Tibial nerve (tissue), 4 donors: ENCODE data around the gene MAGEF1. TPM values are rescaled to one million over a fixed set of nuclear protein-coding genes. Genes with fewer than 3 reads are reported as not detected.

Experiments
- DNase-seq, 2 donors: peaks; one replicate each; pipeline ENCODE4 v3.0.0-alpha.2; 2019; ENCODE audit warnings: low spot score in 2 of 2
- H3K27ac ChIP-seq, 4 donors: fragments of 200-600 bp; sonication (generic) in 3 of 4; one replicate each; pipeline ENCODE4 v1.5.1; 2017 to 2019; ENCODE audit warnings: mild to moderate bottlenecking in 1 of 4
- H3K27me3 ChIP-seq, 2 donors: fragments of 200-600 bp; sonication (generic) in 1 of 2; one replicate each; pipeline versions ENCODE4 v1.5.1 to v1.6.0; 2017 to 2019
- H3K36me3 ChIP-seq, 3 donors: fragments of 200-600 bp; sonication (generic); one replicate each; pipeline ENCODE4 v1.5.1; 2018 to 2019
- H3K4me1 ChIP-seq, 4 donors: fragments of 200-600 bp; sonication (generic) in 3 of 4; one replicate each; pipeline ENCODE4 v1.5.1; 2017 to 2019
- H3K4me3 ChIP-seq, 4 donors: fragments of 200-600 bp; sonication (generic) in 3 of 4; one replicate each; pipeline ENCODE4 v1.5.1; 2017 to 2019; ENCODE audit warnings: mild to moderate bottlenecking in 1 of 4, moderate library complexity in 1 of 4
- H3K9me3 ChIP-seq, 4 donors: fragments of 200-600 bp; sonication (generic) in 3 of 4; one replicate each; pipeline ENCODE4 v1.5.1; 2017 to 2019
- EP300 ChIP-seq, 2 donors: sonication (generic); formaldehyde crosslinking; IDR thresholded peaks; one replicate each; pipeline ENCODE4 v1.6.1; 2017; ENCODE audit warnings: antibody characterized with exemption in 2 of 2, mild to moderate bottlenecking in 1 of 2
- POLR2A ChIP-seq, 2 donors: fragments of 450-650 bp; IDR thresholded peaks; one replicate each; pipeline ENCODE4 v1.6.1; 2017; ENCODE audit warnings: antibody characterized with exemption in 2 of 2, mild to moderate bottlenecking in 2 of 2, moderate library complexity in 2 of 2
- WGBS, 2 donors: methylation state at CpG; one replicate each; pipeline ENCODE4 v1.1.5; 2018; 5-methylcytosine and 5-hydroxymethylcytosine counted together
- total RNA-seq, 4 donors: library from RNA; depleted of rRNA; stranded (reverse); fragments of >200 nt; gene quantifications; one replicate each; pipeline ENCODE4 v1.1.0, GENCODE V29; 2016
- TF ChIP-seq, protein P1 (sequence below), 5 experiments: fragments of 200-600 bp in 3 of 5; fragments of 450-650 bp in 2 of 5; sonication (generic) in 3 of 5; IDR thresholded peaks; one replicate each; pipeline ENCODE4 v1.5.1; 2016 to 2019; ENCODE audit warnings: antibody characterized with exemption in 5 of 5, mild to moderate bottlenecking in 3 of 5, moderate library complexity in 2 of 5

Gene MAGEF1
- total RNA-seq, 4 donors from 2014 or later, result 29.6 to 48.1 (median 42.4) TPM

DNA sequence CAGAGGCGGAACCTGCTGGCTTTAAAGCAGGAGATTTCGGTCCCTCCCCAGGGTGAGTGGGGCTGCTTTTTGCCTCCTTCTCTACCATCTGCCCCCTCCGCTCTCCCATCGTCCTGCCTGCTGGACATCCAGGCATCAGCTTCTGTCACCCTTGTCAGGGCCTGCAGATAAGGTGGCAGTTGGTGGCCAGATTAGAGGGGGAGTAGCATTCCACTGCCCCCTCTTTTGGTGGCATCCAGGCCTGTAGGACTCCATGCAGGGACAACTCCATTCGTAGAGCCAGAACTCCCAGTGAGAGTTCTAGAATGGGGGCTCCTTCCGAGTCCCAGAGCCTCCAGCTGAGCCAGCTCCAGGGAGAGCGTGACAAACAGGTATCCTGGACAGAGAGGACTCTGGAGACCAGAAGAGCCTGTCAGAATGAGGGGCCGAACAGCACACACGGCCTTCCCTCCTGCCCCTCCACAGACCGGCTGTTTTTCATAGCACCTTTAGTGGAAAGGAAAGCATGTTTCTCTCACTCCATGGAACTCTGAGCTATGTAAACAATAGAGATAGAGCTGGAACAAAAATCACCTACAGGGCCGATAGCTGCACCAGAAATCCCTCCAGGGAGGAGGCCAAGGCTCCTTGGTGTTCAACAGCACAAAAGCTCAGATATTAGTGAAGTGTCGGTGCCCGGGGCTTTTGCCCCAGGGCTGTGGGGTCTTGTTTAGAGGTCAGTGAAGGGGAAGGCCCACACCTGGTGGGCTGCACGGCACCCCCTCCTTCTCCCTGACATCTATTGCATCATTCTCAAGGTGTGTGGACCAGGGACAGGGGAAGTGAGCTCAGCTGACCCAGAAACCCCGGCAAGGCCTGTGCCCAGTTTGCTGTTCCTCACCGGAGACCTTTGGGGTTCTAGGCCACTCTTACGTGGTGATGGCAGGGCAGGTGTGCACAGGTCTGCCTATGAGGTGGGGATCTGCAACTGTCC lies 34.2 kb downstream of the MAGEF1 start:
- WGBS, 2 donors, result 85 to 94% methylated on average over 16 to 17 of the region's 17 CpGs
- H3K9me3 ChIP-seq, result no peaks in the 10 kb centered on the region
- TF ChIP-seq POLR2A (IDR thresholded peaks at IDR 0.05), result no peak
- TF ChIP-seq, protein P1, sequence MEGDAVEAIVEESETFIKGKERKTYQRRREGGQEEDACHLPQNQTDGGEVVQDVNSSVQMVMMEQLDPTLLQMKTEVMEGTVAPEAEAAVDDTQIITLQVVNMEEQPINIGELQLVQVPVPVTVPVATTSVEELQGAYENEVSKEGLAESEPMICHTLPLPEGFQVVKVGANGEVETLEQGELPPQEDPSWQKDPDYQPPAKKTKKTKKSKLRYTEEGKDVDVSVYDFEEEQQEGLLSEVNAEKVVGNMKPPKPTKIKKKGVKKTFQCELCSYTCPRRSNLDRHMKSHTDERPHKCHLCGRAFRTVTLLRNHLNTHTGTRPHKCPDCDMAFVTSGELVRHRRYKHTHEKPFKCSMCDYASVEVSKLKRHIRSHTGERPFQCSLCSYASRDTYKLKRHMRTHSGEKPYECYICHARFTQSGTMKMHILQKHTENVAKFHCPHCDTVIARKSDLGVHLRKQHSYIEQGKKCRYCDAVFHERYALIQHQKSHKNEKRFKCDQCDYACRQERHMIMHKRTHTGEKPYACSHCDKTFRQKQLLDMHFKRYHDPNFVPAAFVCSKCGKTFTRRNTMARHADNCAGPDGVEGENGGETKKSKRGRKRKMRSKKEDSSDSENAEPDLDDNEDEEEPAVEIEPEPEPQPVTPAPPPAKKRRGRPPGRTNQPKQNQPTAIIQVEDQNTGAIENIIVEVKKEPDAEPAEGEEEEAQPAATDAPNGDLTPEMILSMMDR (IDR thresholded peaks at IDR 0.05), result no peak
- no peak for TF ChIP-seq EP300 (IDR thresholded peaks at IDR 0.05)

DNA sequence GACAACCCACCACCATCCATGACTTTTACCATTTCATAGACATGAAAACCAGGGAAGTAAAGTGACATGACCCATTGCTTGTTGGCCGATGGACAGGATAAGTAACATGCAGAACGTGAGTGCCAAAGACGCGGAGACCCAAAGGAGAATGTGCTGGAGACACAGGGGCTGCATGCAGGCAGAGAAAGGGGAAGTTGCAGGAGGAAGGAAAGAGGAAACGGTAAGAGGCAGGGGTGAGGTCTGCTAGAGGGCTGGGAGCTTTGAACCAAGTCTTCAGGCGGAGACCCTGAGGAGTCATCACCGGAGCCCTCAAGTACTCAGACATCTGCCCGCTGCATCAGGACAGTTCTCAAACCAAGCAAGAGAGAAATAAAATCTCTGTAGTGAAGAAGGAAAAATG lies 34.9 kb downstream of the MAGEF1 start:
- Histone ChIP-seq H3K27ac (no peak overlapping the region), H3K9me3 (no peaks in the 10 kb centered on the region), H3K36me3 (no peaks in the 10 kb centered on the region), H3K4me3 (no peak overlapping the region), H3K27me3 (no peaks in the 10 kb centered on the region), H3K4me1 (peaks cover 0 to 15% (median 0%) of the 10 kb centered on the region in 4 donors)
- no peak for DNase-seq
- TF ChIP-seq POLR2A (IDR thresholded peaks at IDR 0.05) (no peak), EP300 (IDR thresholded peaks at IDR 0.05) (no peak)
- TF ChIP-seq, protein P1 (IDR thresholded peaks at IDR 0.05), result no peak
- whole genome bisulfite sequencing, 2 donors, result 72 to 84% methylated on average over 8 of the region's 8 CpGs

More for the DNA sequence above, 34.2 kb downstream of the MAGEF1 start:
- DNase-seq, result no peak
- H3K4me3 ChIP-seq, result no peak overlapping the region
- H3K4me1 ChIP-seq, result peaks cover 0 to 15% (median 0%) of the 10 kb centered on the region in 4 donors
- H3K27me3 ChIP-seq, result no peaks in the 10 kb centered on the region
- no peak overlapping the region for H3K27ac ChIP-seq
- H3K36me3 ChIP-seq, result no peaks in the 10 kb centered on the region

DNA sequence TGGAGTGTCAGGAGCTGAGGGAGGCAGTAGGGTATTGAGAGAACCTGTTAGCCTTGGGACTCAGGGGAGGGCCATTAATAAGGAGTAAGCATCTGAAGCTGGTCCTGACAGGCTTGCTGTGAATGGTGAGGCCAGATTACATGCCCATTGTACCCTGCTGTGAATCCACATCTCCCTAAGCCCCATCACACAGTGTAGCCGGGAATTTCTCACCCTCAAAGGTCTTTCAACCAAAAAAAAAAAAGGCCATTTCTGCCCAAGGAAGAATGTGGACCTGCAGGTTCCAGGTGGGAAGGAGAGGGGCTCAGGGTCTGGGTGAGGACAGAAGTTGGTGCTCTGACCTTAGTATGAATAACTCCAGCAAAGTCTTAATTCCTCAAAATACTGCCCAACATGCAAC lies 37.2 kb downstream of the MAGEF1 start:
- DNase-seq, result no peak
- Histone ChIP-seq H3K4me3 (no peak overlapping the region), H3K4me1 (peaks cover 0 to 15% (median 0%) of the 10 kb centered on the region in 4 donors), H3K9me3 (no peaks in the 10 kb centered on the region), H3K27ac (no peak overlapping the region), H3K36me3 (no peaks in the 10 kb centered on the region), H3K27me3 (no peaks in the 10 kb centered on the region)
- TF ChIP-seq POLR2A (IDR thresholded peaks at IDR 0.05), result no peak
- TF ChIP-seq EP300 (IDR thresholded peaks at IDR 0.05), result no peak
- 80 to 94% methylated on average over 1 of the region's 1 CpG for WGBS, 2 donors

GRCh38 chr3:184672977-184673870 lies 38.6 kb downstream of the MAGEF1 start:
- TF ChIP-seq POLR2A (IDR thresholded peaks at IDR 0.05), result no peak
- TF ChIP-seq, protein P1 (IDR thresholded peaks at IDR 0.05), result no peak
- TF ChIP-seq EP300 (IDR thresholded peaks at IDR 0.05), result no peak
- no peak for DNase-seq
- WGBS, 2 donors, result 77 to 79% methylated on average over 16 of the region's 16 CpGs
- Histone ChIP-seq H3K9me3 (no peaks in the 10 kb centered on the region), H3K27me3 (no peaks in the 10 kb centered on the region), H3K36me3 (no peaks in the 10 kb centered on the region), H3K4me1 (peaks cover 0 to 6% (median 0%) of the 10 kb centered on the region in 4 donors), H3K27ac (no peak overlapping the region), H3K4me3 (no peak overlapping the region)

- WGBS, 2 donors, result 89 to 91% methylated on average over 9 of the region's 9 CpGs
- Histone ChIP-seq H3K9me3 (no peaks in the 10 kb centered on the region), H3K36me3 (no peaks in the 10 kb centered on the region), H3K4me3 (no peak overlapping the region), H3K27me3 (no peaks in the 10 kb centered on the region), H3K27ac (no peak overlapping the region), H3K4me1 (peaks cover 0 to 5% (median 0%) of the 10 kb centered on the region in 4 donors)
- DNase-seq, result no peak
- TF ChIP-seq, protein P1 (IDR thresholded peaks at IDR 0.05), result no peak
- TF ChIP-seq EP300 (IDR thresholded peaks at IDR 0.05) (no peak), POLR2A (IDR thresholded peaks at IDR 0.05) (no peak)
These were observed 39.5 kb downstream of the MAGEF1 start for GRCh38 chr3:184672335-184672734.
